ENCODE measurements around the gene LIME1. TPM values are rescaled to one million over a fixed set of nuclear protein-coding genes. Genes with fewer than 3 reads are reported as not detected.

The LIME1 gene
- total and polyA plus RNA-seq, 2 of the 4 experiments (the other 2 are of a cell fraction), result 0.36 to 7.8 TPM

GRCh38 chr20:63743210-63743970 lies 6.9 kb downstream of the LIME1 start:
- dilution Hi-C loops (cut with HindIII; ENCODE audit: low sequenced_read_pairs, unreplicated experiment), result no loop called here
- no peak overlapping the region for H4K91ac ChIP-seq (ENCODE audit: insufficient read depth, low read depth, low read length)
- no peak for DNase-seq
- no peak overlapping the region for H2AK5ac ChIP-seq (ENCODE audit: low read depth, low read length)
- H2AK9ac ChIP-seq (replicated peaks; ENCODE audit: low read depth, low read length, poor library complexity), result no peak overlapping the region
- BruUV-seq (replicated peaks), result no TSS peak
- H3K56ac ChIP-seq (ENCODE audit: extremely low read depth, insufficient read depth, low read length), result no peak overlapping the region
- no peak overlapping the region for H3K14ac ChIP-seq (replicated peaks; ENCODE audit: low read depth, low read length)
- POLR2A ChIA-PET (ENCODE audit: unreplicated experiment), result no interaction called here
- H3K9me1 ChIP-seq (ENCODE audit: insufficient read depth, low read length), result no peaks in the 10 kb centered on the region
- no peak overlapping the region for H3K4me3 ChIP-seq (ENCODE audit: insufficient read depth, low read depth, low read length)
- no peak overlapping the region for H4K5ac ChIP-seq (ENCODE audit: low read depth, low read length)
- WGBS, 2 experiments (ENCODE audit: extremely low coverage in 2 of 2, insufficient read length in 1 of 2), result 83% methylated on average over 16 of the region's 31 CpGs; no CpG with 5 or more reads in 1 of the 2 experiments
- H3K27ac ChIP-seq (ENCODE audit: insufficient read depth, low read length), result no peak overlapping the region
- H3K4me2 ChIP-seq (ENCODE audit: low read depth, low read length), result no peak overlapping the region
- peaks cover 30% of the 10 kb centered on the region; the same call in 1 of the 2 replicates for H3K36me3 ChIP-seq (ENCODE audit: control insufficient read depth, insufficient read depth, low read length)
- in situ Hi-C loops (cut with MboI; ENCODE audit: low sequenced_read_pairs), result no loop called here
- no peak overlapping the region for H2BK120ac ChIP-seq (ENCODE audit: low read depth, low read length)
- peaks cover 11% of the 10 kb centered on the region for H4K20me1 ChIP-seq (ENCODE audit: insufficient read depth, low read length)
- CTCF ChIA-PET, result no interaction called here
- no peak overlapping the region for H2BK5ac ChIP-seq (ENCODE audit: low read depth, low read length, poor library complexity, severe bottlenecking)
- H3K27me3 ChIP-seq (ENCODE audit: control insufficient read depth, insufficient read depth, low read length), result no peaks in the 10 kb centered on the region
- peaks cover 4 to 9% of the 10 kb centered on the region in 2 experiments; a peak in 2 of 4 replicates for H3K79me1 ChIP-seq (ENCODE audit: low read depth in 1 of 2, low read length in 2 of 2)
- no peak for TF ChIP-seq MAZ (IDR thresholded peaks at IDR 0.05; ENCODE audit: borderline replicate concordance, low read depth, low read length)
- TF ChIP-seq MXI1 (IDR thresholded peaks at IDR 0.05; ENCODE audit: borderline replicate concordance, low read depth, low read length), result no peak
- no peak for TF ChIP-seq CTCF (conservative IDR thresholded peaks at IDR 0.05; ENCODE audit: low read depth, low read length)
- TF ChIP-seq MAFK (IDR thresholded peaks at IDR 0.05; ENCODE audit: low read depth, low read length), result no peak
- TF ChIP-seq ELK1 (IDR thresholded peaks at IDR 0.05; ENCODE audit: borderline replicate concordance, low read depth, low read length), result no peak
- TF ChIP-seq BHLHE40 (IDR thresholded peaks at IDR 0.05; ENCODE audit: low read depth, low read length), result no peak
- TF ChIP-seq NFE2L2 (IDR thresholded peaks at IDR 0.05; ENCODE audit: low read depth, low read length), result no peak
- TF ChIP-seq CHD1 (IDR thresholded peaks at IDR 0.05; ENCODE audit: low read depth, low read length), result no peak
- H3K18ac ChIP-seq (ENCODE audit: low read depth, low read length), result no peak overlapping the region
- H3K23ac ChIP-seq (ENCODE audit: low read depth, low read length), result no peak overlapping the region
- H3K4me1 ChIP-seq (ENCODE audit: control insufficient read depth, insufficient read depth, low read length), result peaks cover 10% of the 10 kb centered on the region
- H3K9ac ChIP-seq (ENCODE audit: low read depth, low read length), result no peak overlapping the region
- H3K9me3 ChIP-seq (ENCODE audit: control insufficient read depth, insufficient read depth, low read length), result no peaks in the 10 kb centered on the region
- H3K4ac ChIP-seq (ENCODE audit: low read depth, low read length), result no peak overlapping the region
- no peak for ATAC-seq (ENCODE audit: low read depth)
- no peak overlapping the region for H2BK20ac ChIP-seq (ENCODE audit: low read depth, low read length)
- H2AFZ ChIP-seq (replicated peaks; ENCODE audit: low read length, poor library complexity), result no peak overlapping the region
- H4K8ac ChIP-seq (ENCODE audit: low read depth in 2 of 2, low read length in 2 of 2), result no peak overlapping the region
- intact Hi-C loops (cut with micrococcal nuclease), result no loop called here
- no peak overlapping the region for H2BK15ac ChIP-seq (ENCODE audit: low read depth, low read length)

Measured in IMR-90 (cell line).